H9 (cell line): ENCODE data around the gene ANKRD29. TPM values are rescaled to one million over a fixed set of nuclear protein-coding genes. Genes with fewer than 3 reads are reported as not detected.

Source experiments
- DNase-seq: peaks from one replicate; pipeline ENCODE4 v3.0.0-alpha.2; 2017
- H2AFZ ChIP-seq: one replicate; pipeline ENCODE4 v1.6.1; 2013; ENCODE audit warnings: mild to moderate bottlenecking, low read length, control low read depth, moderate library complexity
- H2AK5ac ChIP-seq: 2 replicates; pipeline ENCODE4 v1.6.1; 2013; ENCODE audit warnings: low read length, control low read depth, mixed read lengths; ENCODE audit not compliant: insufficient read length
- H2BK120ac ChIP-seq: one replicate; pipeline ENCODE4 v1.6.1; 2013; ENCODE audit warnings: low read depth, mild to moderate bottlenecking, low read length, control low read depth, inconsistent platforms; ENCODE audit not compliant: poor library complexity, severe bottlenecking
- H2BK12ac ChIP-seq: 2 replicates; pipeline ENCODE4 v1.6.1; 2013; ENCODE audit warnings: low read length, control low read depth, mixed read lengths, low read depth; ENCODE audit not compliant: insufficient read length
- H2BK15ac ChIP-seq: 2 replicates; pipeline ENCODE4 v1.6.1; 2013; ENCODE audit warnings: low read depth, low read length, control low read depth
- H2BK20ac ChIP-seq: one replicate; pipeline ENCODE4 v1.6.1; 2013; ENCODE audit warnings: low read depth, mild to moderate bottlenecking, low read length, control low read depth, inconsistent platforms; ENCODE audit not compliant: poor library complexity, severe bottlenecking
- H2BK5ac ChIP-seq: 2 replicates; pipeline ENCODE4 v1.6.1; 2013; ENCODE audit warnings: low read length, control low read depth, mixed read lengths; ENCODE audit not compliant: insufficient read length
- H3K14ac ChIP-seq: 2 replicates; pipeline ENCODE4 v1.6.1; 2013; ENCODE audit warnings: low read length, control low read depth; ENCODE audit not compliant: insufficient read depth
- H3K18ac ChIP-seq: 2 replicates; pipeline ENCODE4 v1.6.1; 2013; ENCODE audit warnings: low read depth, mild to moderate bottlenecking, mixed read lengths, low read length, control low read depth; ENCODE audit not compliant: insufficient read length
- H3K23ac ChIP-seq: 2 replicates; pipeline ENCODE4 v1.6.1; 2013; ENCODE audit warnings: low read length, control low read depth, mixed read lengths, low read depth; ENCODE audit not compliant: insufficient read length
- H3K23me2 ChIP-seq: 2 replicates; pipeline ENCODE4 v1.6.1; 2013; ENCODE audit warnings: low read depth, mild to moderate bottlenecking, mixed read lengths, low read length, control low read depth; ENCODE audit not compliant: insufficient read length, poor library complexity, severe bottlenecking
- H3K27ac ChIP-seq: 2 replicates; pipeline ENCODE4 v1.5.1; 2013; ENCODE audit warnings: low read length, control low read depth, mixed read lengths, low read depth; ENCODE audit not compliant: insufficient read length
- H3K27me3 ChIP-seq: 2 replicates; pipeline ENCODE4 v1.6.1; 2013; ENCODE audit warnings: low read length, control low read depth, inconsistent platforms; ENCODE audit not compliant: insufficient read depth
- H3K4ac ChIP-seq: 2 replicates; pipeline ENCODE4 v1.6.1; 2013; ENCODE audit warnings: low read depth, mild to moderate bottlenecking, control low read depth, inconsistent platforms, low read length, moderate library complexity
- H3K4me1 ChIP-seq: 2 replicates; pipeline ENCODE4 v1.6.1; 2013; ENCODE audit warnings: low read length, control low read depth, inconsistent platforms; ENCODE audit not compliant: insufficient read depth
- H3K4me2 ChIP-seq: 2 replicates; pipeline ENCODE4 v1.6.1; 2013; ENCODE audit warnings: low read length, control low read depth, mixed read lengths; ENCODE audit not compliant: insufficient read length, insufficient read depth
- H3K56ac ChIP-seq: 2 replicates; pipeline ENCODE4 v1.6.1; 2013; ENCODE audit warnings: low read depth, mild to moderate bottlenecking, mixed read lengths, low read length, control low read depth; ENCODE audit not compliant: insufficient read length
- H3K79me1 ChIP-seq: 2 replicates; pipeline ENCODE4 v1.6.1; 2013; ENCODE audit warnings: low read depth, mild to moderate bottlenecking, moderate library complexity, low read length, control low read depth, inconsistent platforms; ENCODE audit not compliant: insufficient read depth, poor library complexity, severe bottlenecking
- H3K79me2 ChIP-seq: 2 replicates; pipeline ENCODE4 v1.6.1; 2013; ENCODE audit warnings: low read length, control low read depth, inconsistent platforms; ENCODE audit not compliant: insufficient read depth
- H3K9ac ChIP-seq: 2 replicates; pipeline ENCODE4 v1.6.1; 2013; ENCODE audit warnings: low read length, control low read depth, mixed read lengths; ENCODE audit not compliant: insufficient read length; ENCODE audit errors: extremely low read depth
- H3K9me3 ChIP-seq: one replicate; pipeline ENCODE4 v1.6.1; 2013; ENCODE audit warnings: low read depth, low read length, inconsistent platforms; ENCODE audit not compliant: control insufficient read depth
- H3T11ph ChIP-seq: one replicate; pipeline ENCODE4 v1.6.1; 2013; ENCODE audit warnings: mild to moderate bottlenecking, low read length, control low read depth, inconsistent platforms
- H4K20me1 ChIP-seq: one replicate; pipeline ENCODE4 v1.6.1; 2013; ENCODE audit not compliant: control insufficient read depth, insufficient read length, insufficient read depth
- H4K5ac ChIP-seq: 2 replicates; pipeline ENCODE4 v1.6.1; 2013; ENCODE audit warnings: low read depth, mild to moderate bottlenecking, mixed read lengths, low read length, control low read depth; ENCODE audit not compliant: insufficient read length
- H4K8ac ChIP-seq: replicated peaks from 2 replicates; pipeline ENCODE4 v1.6.1; 2013; ENCODE audit warnings: low read length, control low read depth, mixed read lengths, low read depth; ENCODE audit not compliant: insufficient read length
- H4K91ac ChIP-seq: 2 replicates; pipeline ENCODE4 v1.6.1; 2013; ENCODE audit warnings: low read depth, mild to moderate bottlenecking, moderate library complexity, mixed read lengths, low read length, control low read depth; ENCODE audit not compliant: insufficient read length
- H3K27ac Mint-ChIP-seq, 3 experiments: 2 replicates in 2 of 3; 3 replicates in 1 of 3; pipeline ENCODE4 v1.8.0; 2020 to 2021; ENCODE audit warnings: mixed read lengths in 3 of 3, mild to moderate bottlenecking in 1 of 3, moderate library complexity in 1 of 3
- H3K27me3 Mint-ChIP-seq: 2 replicates; pipeline ENCODE4 v1.8.0; 2021; ENCODE audit warnings: low read depth, mild to moderate bottlenecking, moderate library complexity, mixed read lengths
- H3K36me3 Mint-ChIP-seq, 3 experiments: 2 replicates in 2 of 3; 3 replicates in 1 of 3; pipeline ENCODE4 v1.8.0; 2020 to 2021; ENCODE audit warnings: low read depth in 3 of 3, mixed read lengths in 3 of 3; ENCODE audit not compliant: insufficient read depth in 1 of 3
- H3K4me1 Mint-ChIP-seq, 2 experiments: 2 replicates each; pipeline ENCODE4 v1.8.0; 2020; ENCODE audit warnings: mixed read lengths in 2 of 2
- H3K4me3 Mint-ChIP-seq, 2 experiments: 2 replicates in 1 of 2; 3 replicates in 1 of 2; pipeline ENCODE4 v1.8.0; 2020 to 2021; ENCODE audit warnings: mild to moderate bottlenecking in 2 of 2, mixed read lengths in 2 of 2, moderate library complexity in 1 of 2
- H3K9me3 Mint-ChIP-seq, 2 experiments: 2 replicates in 1 of 2; 3 replicates in 1 of 2; pipeline ENCODE4 v1.8.0; 2020; ENCODE audit warnings: mild to moderate bottlenecking in 2 of 2, mixed read lengths in 2 of 2, moderate library complexity in 1 of 2
- CTCF ChIP-seq: fragments of 200-600 bp; sonication (generic); conservative IDR thresholded peaks from 3 replicates; pipeline ENCODE4 v1.8.0; 2021; ENCODE audit warnings: antibody characterized with exemption, mild to moderate bottlenecking
- WGBS: extraction: QIAGEN DNeasy Blood & Tissue Kit; methylation state at CpG from one replicate; pipeline ENCODE4 v1.1.7; 2013; ENCODE audit warnings: missing lambda C conversion rate, low lambda C conversion rate, mixed read lengths; ENCODE audit not compliant: insufficient read length; ENCODE audit errors: extremely low coverage; 5-methylcytosine and 5-hydroxymethylcytosine counted together
- total RNA-seq: library from RNA; stranded (reverse); gene quantifications from 2 replicates; pipeline ENCODE4 v1.2.1, GENCODE V29; 2021

The ANKRD29 gene
- total RNA-seq, 1 experiment from 2014 or later, result 2.1 TPM

- no peak overlapping the region for H3K4me3 Mint-ChIP-seq
- H3K14ac ChIP-seq, result no peak overlapping the region
- no peak overlapping the region for H2AFZ ChIP-seq
- no CpG with 5 or more reads among the region's 19 CpGs for WGBS
- H3K4me2 ChIP-seq, result no peak overlapping the region
- TF ChIP-seq CTCF, result no peak
- no peaks in the 10 kb centered on the region for H3K79me2 ChIP-seq
- H2BK12ac ChIP-seq, result no peak overlapping the region
- no peaks in the 10 kb centered on the region for H3K27me3 Mint-ChIP-seq
- no peak overlapping the region for H3K18ac ChIP-seq
- H3K4ac ChIP-seq, result no peak overlapping the region
- H3K23ac ChIP-seq, result no peak overlapping the region
- H2AK5ac ChIP-seq, result no peak overlapping the region
- H4K5ac ChIP-seq, result no peak overlapping the region
- DNase-seq, result no peak
- no peak overlapping the region for H2BK20ac ChIP-seq
- H3K9ac ChIP-seq, result no peak overlapping the region
- H4K8ac ChIP-seq, result no peak overlapping the region
- H3K9me3 ChIP-seq, result no peaks in the 10 kb centered on the region
- no peak overlapping the region for H3K56ac ChIP-seq
- no peaks in the 10 kb centered on the region for H4K20me1 ChIP-seq
- no peaks in the 10 kb centered on the region for H3K9me3 Mint-ChIP-seq
- H3K27ac Mint-ChIP-seq, result no peak overlapping the region; a peak in 1 of 7 replicates
- H3K4me1 ChIP-seq, result no peaks in the 10 kb centered on the region
- no peak overlapping the region for H4K91ac ChIP-seq
- no peaks in the 10 kb centered on the region for H3K23me2 ChIP-seq
- no peak overlapping the region for H3K27ac ChIP-seq
- H3K36me3 Mint-ChIP-seq, result peaks cover 24 to 88% (median 64%) of the 10 kb centered on the region in 3 experiments
- H2BK15ac ChIP-seq, result no peak overlapping the region
- H3K27me3 ChIP-seq, result no peaks in the 10 kb centered on the region
- H3T11ph ChIP-seq, result no peak overlapping the region
- no peak overlapping the region for H2BK120ac ChIP-seq
- H3K4me1 Mint-ChIP-seq, result no peaks in the 10 kb centered on the region
- no peaks in the 10 kb centered on the region for H3K79me1 ChIP-seq
- H2BK5ac ChIP-seq, result no peak overlapping the region
These were observed 106.4 kb downstream of the ANKRD29 start for GRCh38 chr18:23556145-23556780.
